ENCODE data around the gene PALM. TPM values are rescaled to one million over a fixed set of nuclear protein-coding genes. Genes with fewer than 3 reads are reported as not detected.

Gene PALM
- total and polyA plus RNA-seq, 12 donors: 12.5 to 36.7 (median 18.7) TPM

- 15 to 52% methylated on average over 45 to 54 of the region's 54 CpGs for WGBS, 2 donors
- no peak for TF ChIP-seq CTCF (IDR thresholded peaks at IDR 0.05)
- peak overlapping the region in 8 of 10 donors; percentile 36 to 76 (median 62) for H3K27ac ChIP-seq
These were observed 10.3 kb downstream of the PALM start for GRCh38 chr19:718991-719512.

DNA sequence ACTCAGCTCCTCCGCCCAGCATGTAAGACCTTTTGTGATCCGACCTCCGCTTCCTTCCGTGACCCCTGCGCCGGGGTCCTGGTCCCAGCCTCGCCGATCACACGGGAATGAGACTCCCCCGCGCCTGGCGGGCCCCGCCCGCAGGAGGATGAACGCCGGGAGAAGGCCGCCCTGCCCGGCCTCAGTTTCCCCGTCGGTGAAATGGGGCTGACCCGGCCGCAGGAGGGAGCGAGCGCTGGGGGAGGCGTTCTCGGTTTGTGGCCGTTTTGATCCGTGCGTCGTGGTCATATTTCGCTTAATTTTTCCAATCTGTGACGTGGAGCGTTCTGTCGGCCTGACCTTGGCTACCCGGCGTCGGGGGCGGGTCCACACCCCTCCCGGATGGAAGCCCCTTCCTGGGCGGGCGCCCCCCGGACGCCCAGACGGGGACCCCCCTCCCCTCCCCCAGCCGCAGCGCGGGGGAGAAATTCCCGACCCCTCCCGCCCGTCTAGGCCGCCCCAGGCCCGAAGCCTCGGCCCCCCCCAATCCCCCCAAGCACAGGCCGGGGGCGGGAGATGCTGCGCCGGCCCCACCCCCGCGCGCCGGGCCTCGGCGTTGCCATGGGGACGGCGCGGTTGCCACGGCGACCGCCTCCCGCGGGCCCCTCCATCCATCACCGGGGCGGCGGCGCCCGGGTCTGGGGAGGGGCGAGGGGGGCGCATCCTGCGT, 11.1 kb downstream of the PALM start:
- peaks cover 8 to 40% (median 22%) of the 10 kb centered on the region in 9 donors for H3K4me1 ChIP-seq
- WGBS, 2 donors: 23 to 33% methylated on average over 41 to 79 of the region's 79 CpGs
- peaks cover 0 to 10% (median 0%) of the 10 kb centered on the region in 11 donors for H3K9me3 ChIP-seq
- DNase-seq: no peak
- peaks cover 0 to 10% (median 0%) of the 10 kb centered on the region in 9 donors for H3K36me3 ChIP-seq
- peak overlapping the region in 3 of 10 donors; percentile 3 to 9 (median 7) for H3K4me3 ChIP-seq
- H3K27ac ChIP-seq: peak overlapping the region in 8 of 10 donors; percentile 36 to 76 (median 62)
- TF ChIP-seq CTCF (IDR thresholded peaks at IDR 0.05): no peak
- intact Hi-C loops (cut with DNase I): no loop called here
- ATAC-seq: peak in 1 of 8 donors; percentile 26
- H3K27me3 ChIP-seq: peaks cover 0 to 34% (median 14%) of the 10 kb centered on the region in 7 donors

More at GRCh38 chr19:718991-719512, 10.3 kb downstream of the PALM start:
- Histone ChIP-seq H3K36me3 (peaks cover 0 to 10% (median 0%) of the 10 kb centered on the region in 9 donors), H3K4me3 (peak overlapping the region in 3 of 10 donors; percentile 3 to 9 (median 7)), H3K27me3 (peaks cover 0 to 34% (median 14%) of the 10 kb centered on the region in 7 donors), H3K9me3 (peaks cover 0 to 12% (median 0%) of the 10 kb centered on the region in 11 donors), H3K4me1 (peaks cover 8 to 40% (median 22%) of the 10 kb centered on the region in 9 donors)
- DNase-seq: peak in 1 of 2 donors; percentile 66
- intact Hi-C loops (cut with DNase I): no loop called here
- peak in 7 of 8 donors; percentile 45 to 75 (median 58) for ATAC-seq

DNA sequence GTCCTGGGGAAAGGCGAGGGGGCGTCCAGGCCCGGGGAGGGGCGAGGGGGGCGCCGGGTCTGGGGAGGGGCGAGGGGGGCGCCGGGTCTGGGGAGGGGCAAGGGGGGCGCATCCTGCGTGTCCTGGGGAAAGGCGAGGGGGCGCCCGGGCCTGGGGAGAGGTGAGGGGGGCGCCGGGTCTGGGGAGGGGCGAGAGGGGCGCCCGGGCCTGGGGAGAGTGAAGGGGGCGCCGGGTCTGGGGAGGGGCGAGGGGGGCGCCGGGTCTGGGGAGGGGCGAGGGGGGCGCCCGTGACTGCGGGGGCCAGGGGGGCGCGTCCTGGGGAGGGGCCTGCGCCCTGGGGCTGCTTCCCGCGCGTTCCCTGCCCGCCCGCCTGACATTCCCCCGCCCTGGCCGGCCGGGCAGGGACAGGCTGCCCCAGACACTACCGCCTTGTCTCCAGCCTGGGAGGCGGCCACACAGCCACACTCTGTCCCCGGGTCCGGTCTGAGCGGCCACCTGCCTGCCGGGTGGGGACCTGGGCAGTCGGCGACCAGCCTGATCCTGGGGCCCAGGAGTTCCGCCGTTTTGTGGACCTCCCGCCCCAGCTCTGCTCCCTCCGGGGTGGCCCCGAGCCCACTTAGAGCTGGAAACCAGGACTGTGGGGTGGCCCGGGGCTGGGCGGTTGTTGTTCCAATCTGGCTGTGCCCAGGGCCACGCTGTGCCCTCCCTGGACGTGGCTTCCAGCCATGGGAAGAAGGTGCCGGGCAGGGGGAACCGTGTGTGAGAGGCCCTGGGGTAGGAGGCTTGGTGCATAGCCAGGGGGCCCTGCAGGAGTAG, 11.8 kb downstream of the PALM start:
- peaks cover 8 to 40% (median 22%) of the 10 kb centered on the region in 9 donors for H3K4me1 ChIP-seq
- H3K36me3 ChIP-seq: peaks cover 0 to 2% (median 0%) of the 10 kb centered on the region in 9 donors
- peak overlapping the region in 8 of 10 donors; percentile 30 to 76 (median 48) for H3K27ac ChIP-seq
- TF ChIP-seq CTCF (IDR thresholded peaks at IDR 0.05): no peak
- intact Hi-C loops (cut with DNase I): no loop called here
- ATAC-seq: peak in 3 of 8 donors; percentile 11 to 33 (median 19)
- peaks cover 0 to 3% (median 0%) of the 10 kb centered on the region in 11 donors for H3K9me3 ChIP-seq
- H3K27me3 ChIP-seq: peaks cover 0 to 34% (median 14%) of the 10 kb centered on the region in 7 donors
- 35 to 47% methylated on average over 35 to 49 of the region's 58 CpGs for WGBS, 2 donors
- no peak for DNase-seq
- H3K4me3 ChIP-seq: no peak overlapping the region

All from heart right ventricle (tissue), 16 donors.